ENCODE measurements around the gene NANOGP8.

NANOGP8 gene

DNA sequence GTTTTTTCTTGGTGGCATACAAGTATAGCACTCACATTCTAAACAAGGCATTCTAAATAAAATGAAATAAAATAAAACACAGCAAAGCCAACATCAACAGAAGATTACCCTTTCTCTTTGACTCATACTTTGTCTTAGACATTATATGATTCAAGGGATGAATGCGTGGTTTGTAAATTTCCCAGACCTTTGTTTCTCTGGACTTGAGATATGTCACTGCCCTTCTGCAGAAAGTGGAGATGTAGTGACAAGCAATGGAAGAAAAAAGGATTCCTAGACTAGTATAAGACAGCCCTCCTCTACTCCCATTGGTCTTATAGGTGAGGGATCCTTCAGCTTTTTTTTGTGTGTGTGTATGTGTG, 22.4 kb downstream of the NANOGP8 start:
- TF ChIP-seq CTCF (IDR thresholded peaks at IDR 0.05; ENCODE audit: borderline replicate concordance, control extremely low read depth, extremely low read depth, insufficient read depth, missing control alignments), result no peak
- DNase-seq (ENCODE audit: low spot score), result no peak
- in situ Hi-C loops (cut with MboI; ENCODE audit: low sequenced_read_pairs, unreplicated experiment), result no loop called here

GRCh38 chr15:35061825-35062737, 23.0 kb downstream of the NANOGP8 start:
- TF ChIP-seq CTCF (IDR thresholded peaks at IDR 0.05; ENCODE audit: borderline replicate concordance, control extremely low read depth, extremely low read depth, insufficient read depth, missing control alignments), result no peak
- no peak for DNase-seq (ENCODE audit: low spot score)
- in situ Hi-C loops (cut with MboI; ENCODE audit: low sequenced_read_pairs, unreplicated experiment), result no loop called here

GRCh38 chr15:35061161-35061824, 23.8 kb downstream of the NANOGP8 start:
- no peak for DNase-seq (ENCODE audit: low spot score)
- in situ Hi-C loops (cut with MboI; ENCODE audit: low sequenced_read_pairs, unreplicated experiment), result no loop called here
- TF ChIP-seq CTCF (IDR thresholded peaks at IDR 0.05; ENCODE audit: borderline replicate concordance, control extremely low read depth, extremely low read depth, insufficient read depth, missing control alignments), result no peak

DNA sequence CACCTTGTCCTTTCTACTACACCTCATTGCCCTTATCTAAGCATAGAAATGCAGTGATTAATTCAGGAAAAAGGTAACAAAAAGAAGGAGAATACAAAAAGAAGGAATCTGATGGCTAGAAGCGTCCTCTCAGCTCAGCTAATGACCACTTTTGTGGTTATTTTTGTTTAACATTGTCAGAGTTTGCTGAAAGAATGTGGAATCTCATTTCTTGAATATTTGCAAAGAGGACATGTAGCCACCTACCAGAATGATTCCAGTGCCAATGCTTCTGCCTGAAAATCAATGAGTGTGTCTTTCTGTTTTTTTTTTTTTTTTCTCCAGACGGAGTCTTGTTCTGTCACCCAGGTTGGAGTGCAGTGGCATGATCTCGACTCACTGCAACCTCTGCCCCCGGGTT, 24.5 kb downstream of the NANOGP8 start:
- no peak for TF ChIP-seq CTCF (IDR thresholded peaks at IDR 0.05; ENCODE audit: borderline replicate concordance, control extremely low read depth, extremely low read depth, insufficient read depth, missing control alignments)
- in situ Hi-C loops (cut with MboI; ENCODE audit: low sequenced_read_pairs, unreplicated experiment), result no loop called here
- no peak for DNase-seq (ENCODE audit: low spot score)

DNA sequence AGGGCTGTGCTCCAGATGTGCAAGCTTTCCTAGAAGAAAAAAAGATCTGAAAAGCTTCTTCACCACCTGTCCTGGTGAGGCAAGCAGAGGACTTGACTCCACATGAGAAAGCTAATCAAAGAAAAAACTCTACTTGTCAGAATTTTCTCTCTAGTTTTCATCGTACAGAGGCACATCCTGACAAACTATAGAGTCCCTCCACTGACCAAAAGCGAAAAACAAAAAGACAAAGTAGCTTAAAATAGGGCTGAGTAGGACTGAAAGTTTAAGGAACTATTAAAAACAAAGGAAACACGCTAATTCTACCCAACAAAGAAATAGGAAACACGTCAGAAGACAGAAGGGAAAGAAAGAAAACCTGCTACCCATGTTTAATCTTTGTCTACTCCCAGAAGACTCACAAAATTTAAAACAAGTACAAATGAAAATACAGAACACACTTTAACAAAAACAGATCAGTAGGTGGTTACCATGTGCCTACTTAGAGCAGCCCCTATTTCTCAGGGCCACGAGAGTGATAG, 26.5 kb downstream of the NANOGP8 start:
- no peak for TF ChIP-seq CTCF (IDR thresholded peaks at IDR 0.05; ENCODE audit: borderline replicate concordance, control extremely low read depth, extremely low read depth, insufficient read depth, missing control alignments)
- DNase-seq (ENCODE audit: low spot score), result no peak
- in situ Hi-C loops (cut with MboI; ENCODE audit: low sequenced_read_pairs, unreplicated experiment), result no loop called here

GRCh38 chr15:35055416-35056105, 29.5 kb downstream of the NANOGP8 start:
- TF ChIP-seq CTCF (IDR thresholded peaks at IDR 0.05; ENCODE audit: borderline replicate concordance, control extremely low read depth, extremely low read depth, insufficient read depth, missing control alignments), result no peak
- in situ Hi-C loops (cut with MboI; ENCODE audit: low sequenced_read_pairs, unreplicated experiment), result no loop called here
- no peak for DNase-seq (ENCODE audit: low spot score)

Measured in GM13976 (cell line).